Measurements from ENCODE around the gene ROR1.

DNA sequence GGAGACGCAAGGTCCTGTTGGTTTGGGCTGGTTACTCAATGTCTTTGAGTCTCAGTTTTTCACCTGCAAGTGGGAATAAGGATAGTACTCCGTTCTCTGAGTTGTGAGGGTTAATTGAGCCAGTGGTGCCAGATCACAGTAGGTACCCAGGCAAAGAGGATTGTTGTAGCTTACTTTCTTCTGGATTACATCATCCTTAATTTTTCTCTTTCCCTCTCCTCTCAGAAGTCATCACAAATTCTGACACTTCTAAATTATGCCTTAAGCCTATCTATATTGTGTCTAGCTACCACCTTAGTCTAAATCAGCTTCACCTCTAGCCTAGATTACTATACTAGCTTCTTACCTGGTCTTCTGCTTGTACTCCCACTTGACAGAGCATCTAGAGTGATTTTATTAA lies 149.5 kb downstream of the ROR1 start:
- TF ChIP-seq, protein P1, sequence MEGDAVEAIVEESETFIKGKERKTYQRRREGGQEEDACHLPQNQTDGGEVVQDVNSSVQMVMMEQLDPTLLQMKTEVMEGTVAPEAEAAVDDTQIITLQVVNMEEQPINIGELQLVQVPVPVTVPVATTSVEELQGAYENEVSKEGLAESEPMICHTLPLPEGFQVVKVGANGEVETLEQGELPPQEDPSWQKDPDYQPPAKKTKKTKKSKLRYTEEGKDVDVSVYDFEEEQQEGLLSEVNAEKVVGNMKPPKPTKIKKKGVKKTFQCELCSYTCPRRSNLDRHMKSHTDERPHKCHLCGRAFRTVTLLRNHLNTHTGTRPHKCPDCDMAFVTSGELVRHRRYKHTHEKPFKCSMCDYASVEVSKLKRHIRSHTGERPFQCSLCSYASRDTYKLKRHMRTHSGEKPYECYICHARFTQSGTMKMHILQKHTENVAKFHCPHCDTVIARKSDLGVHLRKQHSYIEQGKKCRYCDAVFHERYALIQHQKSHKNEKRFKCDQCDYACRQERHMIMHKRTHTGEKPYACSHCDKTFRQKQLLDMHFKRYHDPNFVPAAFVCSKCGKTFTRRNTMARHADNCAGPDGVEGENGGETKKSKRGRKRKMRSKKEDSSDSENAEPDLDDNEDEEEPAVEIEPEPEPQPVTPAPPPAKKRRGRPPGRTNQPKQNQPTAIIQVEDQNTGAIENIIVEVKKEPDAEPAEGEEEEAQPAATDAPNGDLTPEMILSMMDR (IDR thresholded peaks at IDR 0.05; ENCODE audit: borderline replicate concordance, extremely low read depth, low read length, poor library complexity, severe bottlenecking): no peak
- TF ChIP-seq EZH2 (IDR thresholded peaks at IDR 0.05; ENCODE audit: borderline replicate concordance, low read depth, low read length, severe bottlenecking): no peak
